Endothelial cell (in vitro differentiated cells): ENCODE data around the gene MGARP. TPM values are rescaled to one million over a fixed set of nuclear protein-coding genes. Genes with fewer than 3 reads are reported as not detected.

Experiments
- DNase-seq: peaks from one replicate; pipeline ENCODE4 v3.0.0; 2021; ENCODE audit warnings: low spot score
- H3K27ac Mint-ChIP-seq: one replicate; pipeline ENCODE4 v1.8.0; 2021; ENCODE audit warnings: mixed read lengths, inconsistent platforms; ENCODE audit not compliant: unreplicated experiment
- H3K27me3 Mint-ChIP-seq: one replicate; pipeline ENCODE4 v1.8.0; 2021; ENCODE audit warnings: mild to moderate bottlenecking, moderate library complexity, mixed read lengths, inconsistent platforms; ENCODE audit not compliant: unreplicated experiment
- H3K36me3 Mint-ChIP-seq: one replicate; pipeline ENCODE4 v1.8.0; 2021; ENCODE audit warnings: mild to moderate bottlenecking, low read depth, mixed read lengths, inconsistent platforms; ENCODE audit not compliant: unreplicated experiment
- H3K4me1 Mint-ChIP-seq: one replicate; pipeline ENCODE4 v1.8.0; 2021; ENCODE audit warnings: mild to moderate bottlenecking, mixed read lengths, inconsistent platforms; ENCODE audit not compliant: unreplicated experiment
- H3K4me3 Mint-ChIP-seq: one replicate; pipeline ENCODE4 v1.8.0; 2021; ENCODE audit warnings: mild to moderate bottlenecking, mixed read lengths, inconsistent platforms; ENCODE audit not compliant: unreplicated experiment
- H3K9me3 Mint-ChIP-seq: one replicate; pipeline ENCODE4 v1.8.0; 2021; ENCODE audit warnings: mixed read lengths, inconsistent platforms; ENCODE audit not compliant: unreplicated experiment
- CTCF ChIP-seq: fragments of 200-600 bp; sonication (generic); IDR thresholded peaks from one replicate; pipeline ENCODE4 v1.5.0; 2021; ENCODE audit warnings: antibody characterized with exemption; ENCODE audit not compliant: unreplicated experiment
- total RNA-seq: library from RNA; stranded (reverse); fragmentation: NEBNext Ultra II Directional; extraction: Animal tissue kit (Norgen Biotek cat#: 25700); gene quantifications from one replicate; pipeline ENCODE4 v1.2.1, GENCODE V29; 2021; ENCODE audit not compliant: unreplicated experiment

The MGARP gene
- total RNA-seq, 1 donor from 2014 or later: not detected

GRCh38 chr4:139239127-139239772 lies 40.8 kb downstream of the MGARP start:
- Mint-ChIP-seq H3K36me3 (no peaks in the 10 kb centered on the region), H3K27me3 (peaks cover 1% of the 10 kb centered on the region), H3K4me3 (no peak overlapping the region), H3K4me1 (no peaks in the 10 kb centered on the region), H3K9me3 (no peaks in the 10 kb centered on the region), H3K27ac (no peak overlapping the region)
- no peak for TF ChIP-seq CTCF
- no peak for DNase-seq

DNA sequence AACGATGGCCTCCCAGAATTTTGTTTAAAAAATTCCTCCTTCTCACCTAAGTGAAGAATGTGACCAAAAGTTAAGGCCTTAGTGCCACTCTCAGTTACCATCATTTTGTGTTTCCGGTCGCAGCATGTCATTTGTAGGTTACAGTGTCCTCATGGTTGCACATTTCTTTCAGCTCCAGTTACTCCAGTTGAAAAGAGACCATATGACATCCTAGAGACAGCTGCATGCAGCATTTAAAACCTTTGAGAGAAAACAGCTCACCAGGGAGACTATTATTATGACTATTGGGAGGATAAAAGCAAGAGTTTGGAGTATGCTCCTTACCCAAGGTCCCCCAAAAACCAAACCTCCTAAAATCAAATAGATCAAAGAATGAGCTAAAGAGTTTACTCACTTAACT lies 45.8 kb downstream of the MGARP start:
- Mint-ChIP-seq H3K9me3 (no peaks in the 10 kb centered on the region), H3K36me3 (no peaks in the 10 kb centered on the region), H3K27me3 (no peaks in the 10 kb centered on the region), H3K4me1 (no peaks in the 10 kb centered on the region), H3K4me3 (no peak overlapping the region), H3K27ac (no peak overlapping the region)
- no peak for DNase-seq
- no peak for TF ChIP-seq CTCF

DNA sequence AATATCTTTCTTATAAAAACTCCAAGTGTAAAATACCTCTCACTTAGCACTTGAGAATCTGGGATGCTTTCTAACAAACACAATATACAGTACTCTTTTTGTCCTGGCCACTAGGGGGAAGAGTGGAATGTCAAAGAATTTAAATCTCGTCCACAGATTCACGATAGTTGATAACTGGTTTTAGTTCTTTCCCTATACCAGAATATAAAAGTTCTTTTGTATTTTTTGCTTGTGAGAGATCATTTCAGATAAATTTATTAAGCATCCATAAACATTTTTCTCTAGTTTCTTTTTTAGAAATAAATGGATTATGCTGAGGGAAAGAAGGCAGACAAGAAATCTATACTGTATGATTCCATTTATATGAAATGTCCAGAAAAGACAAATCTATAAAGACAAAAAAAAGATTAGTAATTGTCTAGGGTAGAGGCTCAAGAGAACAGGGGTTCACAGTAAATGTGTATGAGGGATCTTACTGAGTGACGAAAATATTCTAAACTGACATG lies 50.4 kb downstream of the MGARP start:
- peak; percentile 79 for TF ChIP-seq CTCF
- H3K27me3 Mint-ChIP-seq: no peaks in the 10 kb centered on the region
- no peaks in the 10 kb centered on the region for H3K9me3 Mint-ChIP-seq
- no peaks in the 10 kb centered on the region for H3K4me1 Mint-ChIP-seq
- no peak overlapping the region for H3K27ac Mint-ChIP-seq
- no peak for DNase-seq
- H3K4me3 Mint-ChIP-seq: no peak overlapping the region
- H3K36me3 Mint-ChIP-seq: no peaks in the 10 kb centered on the region

GRCh38 chr4:139227729-139228404 lies 52.2 kb downstream of the MGARP start:
- Mint-ChIP-seq H3K9me3 (no peaks in the 10 kb centered on the region), H3K27me3 (no peaks in the 10 kb centered on the region), H3K4me1 (peaks cover 2% of the 10 kb centered on the region), H3K27ac (no peak overlapping the region), H3K4me3 (no peak overlapping the region), H3K36me3 (no peaks in the 10 kb centered on the region)
- no peak for TF ChIP-seq CTCF
- DNase-seq: peak; percentile 9

DNA sequence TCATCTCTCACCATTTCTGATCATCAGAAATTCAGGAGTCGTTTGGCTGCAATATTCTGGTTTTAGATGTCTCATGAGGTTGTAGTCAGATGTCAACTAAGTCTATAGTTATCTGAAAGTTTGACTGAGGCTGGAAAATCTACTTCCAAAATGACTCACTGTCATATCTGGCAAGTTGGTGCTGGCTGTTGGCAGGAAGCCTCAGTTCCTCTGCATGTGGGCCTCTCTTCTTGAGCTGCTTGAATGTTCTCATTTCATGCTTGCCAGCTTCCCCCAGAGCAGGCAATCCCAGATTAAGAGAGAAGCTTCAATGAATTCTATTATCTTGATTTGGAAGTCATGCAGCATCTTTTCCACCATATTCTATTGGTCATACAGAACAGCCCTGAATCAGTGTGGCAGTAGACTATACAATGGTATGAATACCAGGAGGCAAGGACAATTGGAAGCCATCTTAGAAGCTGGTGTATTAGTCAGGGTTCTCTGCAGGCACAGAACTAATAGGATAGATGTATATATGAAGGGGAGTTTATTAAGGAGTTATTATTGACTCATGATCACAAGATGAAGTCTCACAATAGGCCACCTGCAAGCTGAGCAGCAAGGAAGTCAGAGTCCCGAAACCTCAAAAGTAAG lies 56.2 kb downstream of the MGARP start:
- Mint-ChIP-seq H3K27me3 (peaks cover 2% of the 10 kb centered on the region), H3K27ac (no peak overlapping the region), H3K36me3 (no peaks in the 10 kb centered on the region), H3K9me3 (no peaks in the 10 kb centered on the region), H3K4me1 (peaks cover 6% of the 10 kb centered on the region), H3K4me3 (no peak overlapping the region)
- TF ChIP-seq CTCF: no peak
- no peak for DNase-seq
